Measurements from ENCODE around the gene NECTIN4.
"Not testable (repeated sequence)": the region's sequence is repeated elsewhere in the genome, so short reads cannot be mapped to it uniquely, and the experiment has no call there.

DNA sequence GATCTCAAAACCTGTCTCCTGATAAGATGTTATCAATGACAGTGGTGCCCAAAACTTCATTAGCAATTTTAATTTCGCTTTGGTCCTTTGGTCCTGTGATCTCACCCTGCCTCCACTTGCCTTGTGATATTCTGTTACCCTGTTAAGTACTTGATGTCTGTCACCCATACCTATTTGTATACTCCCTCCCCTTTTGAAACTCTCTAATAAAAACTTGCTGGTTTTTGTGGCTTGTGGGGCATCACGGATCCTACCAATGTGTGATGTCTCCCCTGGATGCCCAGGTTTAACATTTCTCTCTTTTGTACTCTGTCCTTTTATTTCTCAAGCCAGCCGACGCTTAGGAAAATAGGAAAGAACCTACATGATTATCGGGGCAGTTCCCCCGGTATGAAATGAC, 25.4 kb downstream of the NECTIN4 start:
- not testable (repeated sequence) for TF ChIP-seq CTCF, POLR2A (IDR thresholded peaks at IDR 0.05)
